ENCODE measurements around the gene TEDC2. TPM values are rescaled to one million over a fixed set of nuclear protein-coding genes. Genes with fewer than 3 reads are reported as not detected.
A peak's percentile ranks its signal among the peaks of the same experiment; 100 is the strongest.

The TEDC2 gene
- total RNA-seq, 4 donors from 2014 or later = 1.5 TPM; not detected in 3

GRCh38 chr16:2507665-2508064 is 47.8 kb downstream of the TEDC2 start:
- H3K4me3 ChIP-seq = no peak overlapping the region
- 100% methylated on average over 3 of the region's 11 CpGs for WGBS
- peak in 1 of 2 donors; percentile 13 for TF ChIP-seq POLR2AphosphoS5 (IDR thresholded peaks at IDR 0.05)
- no peak for TF ChIP-seq POLR2A (IDR thresholded peaks at IDR 0.05; ENCODE audit: low read depth)
- DNase-seq (ENCODE audit: extremely low spot score) = no peak
- no peaks in the 10 kb centered on the region for H3K27me3 ChIP-seq
- H3K27ac ChIP-seq (replicated peaks in 1 of 4) = peak overlapping the region; percentile 17 to 56 (median 48)
- H3K4me1 ChIP-seq = peaks cover 4 to 23% (median 22%) of the 10 kb centered on the region in 4 donors
- H3K36me3 ChIP-seq = peaks cover 0 to 3% (median 0%) of the 10 kb centered on the region in 4 donors
- H3K9me3 ChIP-seq = no peaks in the 10 kb centered on the region
- intact Hi-C loops (cut with DNase I) = loop anchor here (10.0 kb wide), 1 partner anchor 243 kb away; the partner anchor contains the start of gene RNPS1

GRCh38 chr16:2508722-2509400 is 49.0 kb downstream of the TEDC2 start:
- WGBS = 89% methylated on average over 10 of the region's 18 CpGs
- no peak overlapping the region for H3K27ac ChIP-seq (replicated peaks in 1 of 4)
- TF ChIP-seq POLR2AphosphoS5 (IDR thresholded peaks at IDR 0.05) (no peak), EP300 (IDR thresholded peaks at IDR 0.05) (no peak), CTCF (IDR thresholded peaks at IDR 0.05) (no peak), POLR2A (IDR thresholded peaks at IDR 0.05; ENCODE audit: low read depth) (no peak)

GRCh38 chr16:2511128-2511800 is 51.4 kb downstream of the TEDC2 start:
- peaks cover 0 to 5% (median 0%) of the 10 kb centered on the region in 4 donors for H3K27me3 ChIP-seq
- H3K4me3 ChIP-seq = peak overlapping the region in 1 of 4 donors; percentile 34
- peaks cover 25 to 44% (median 43%) of the 10 kb centered on the region in 4 donors for H3K4me1 ChIP-seq
- intact Hi-C loops (cut with DNase I) = no loop called here
- TF ChIP-seq EP300 (IDR thresholded peaks at IDR 0.05) = no peak
- peak; percentile 66 to 70 for TF ChIP-seq POLR2AphosphoS5 (IDR thresholded peaks at IDR 0.05)
- no peak for TF ChIP-seq POLR2A (IDR thresholded peaks at IDR 0.05; ENCODE audit: low read depth)
- TF ChIP-seq CTCF (IDR thresholded peaks at IDR 0.05) = no peak
- no peak for DNase-seq (ENCODE audit: extremely low spot score)
- peaks cover 0 to 3% (median 0%) of the 10 kb centered on the region in 4 donors for H3K36me3 ChIP-seq
- H3K9me3 ChIP-seq = no peaks in the 10 kb centered on the region
- peak overlapping the region; percentile 5 to 99 (median 20) for H3K27ac ChIP-seq (replicated peaks in 1 of 4)
- WGBS = 49% methylated on average over 24 of the region's 24 CpGs

More at GRCh38 chr16:2508722-2509400, 49.0 kb downstream of the TEDC2 start:
- Histone ChIP-seq H3K4me1 (peaks cover 8 to 27% (median 26%) of the 10 kb centered on the region in 4 donors), H3K36me3 (peaks cover 0 to 3% (median 0%) of the 10 kb centered on the region in 4 donors), H3K9me3 (no peaks in the 10 kb centered on the region), H3K4me3 (no peak overlapping the region), H3K27me3 (no peaks in the 10 kb centered on the region)
- no peak for DNase-seq (ENCODE audit: extremely low spot score)
- intact Hi-C loops (cut with DNase I) = loop anchor here (10.0 kb wide), 1 partner anchor 244 kb away; the partner anchor contains the start of gene RNPS1

GRCh38 chr16:2511996-2512734 is 52.3 kb downstream of the TEDC2 start:
- intact Hi-C loops (cut with DNase I) = no loop called here
- no peak for TF ChIP-seq POLR2AphosphoS5 (IDR thresholded peaks at IDR 0.05)
- no peak for TF ChIP-seq CTCF (IDR thresholded peaks at IDR 0.05)
- no peak for TF ChIP-seq EP300 (IDR thresholded peaks at IDR 0.05)
- TF ChIP-seq POLR2A (IDR thresholded peaks at IDR 0.05; ENCODE audit: low read depth) = no peak

More at GRCh38 chr16:2511996-2512734, 52.3 kb downstream of the TEDC2 start:
- no peak for DNase-seq (ENCODE audit: extremely low spot score)
- WGBS = 91% methylated on average over 17 of the region's 17 CpGs
- Histone ChIP-seq H3K4me3 (no peak overlapping the region), H3K27me3 (peaks cover 0 to 5% (median 0%) of the 10 kb centered on the region in 4 donors), H3K27ac (replicated peaks in 1 of 4) (peak overlapping the region; percentile 20 to 100 (median 98)), H3K36me3 (peaks cover 0 to 3% (median 0%) of the 10 kb centered on the region in 4 donors), H3K4me1 (peaks cover 34 to 53% (median 52%) of the 10 kb centered on the region in 4 donors), H3K9me3 (no peaks in the 10 kb centered on the region)

Measured in esophagus muscularis mucosa (tissue), 4 donors.